Fibroblast of mammary gland (primary cell): ENCODE data around the gene FANCC.
"Not testable (repeated sequence)": the region's sequence is repeated elsewhere in the genome, so short reads cannot be mapped to it uniquely, and the experiment has no call there.

Experiments
- DNase-seq: peaks from one replicate; pipeline ENCODE4 v3.0.0-alpha.2; 2010; ENCODE audit warnings: low read depth
- H3K4me3 ChIP-seq: 2 replicates; pipeline ENCODE4 v1.5.1; 2011; ENCODE audit warnings: low read depth, mild to moderate bottlenecking, low read length, moderate library complexity; ENCODE audit not compliant: control insufficient read depth
- CTCF ChIP-seq: conservative IDR thresholded peaks from 2 replicates; pipeline ENCODE4 v1.5.1; 2011; ENCODE audit warnings: low read depth, low read length, inconsistent platforms; ENCODE audit not compliant: control insufficient read depth, insufficient read depth

FANCC gene

GRCh38 chr9:95302479-95302878, 15.0 kb downstream of the FANCC start:
- no peak for TF ChIP-seq CTCF
- H3K4me3 ChIP-seq = no peak overlapping the region
- DNase-seq = no peak

GRCh38 chr9:95297760-95298159, 19.7 kb downstream of the FANCC start:
- no peak overlapping the region for H3K4me3 ChIP-seq
- no peak for TF ChIP-seq CTCF
- no peak for DNase-seq

GRCh38 chr9:95297316-95297715, 20.2 kb downstream of the FANCC start:
- no peak for TF ChIP-seq CTCF
- no peak for DNase-seq
- H3K4me3 ChIP-seq = no peak overlapping the region

- no peak for DNase-seq
- H3K4me3 ChIP-seq = no peak overlapping the region
- no peak for TF ChIP-seq CTCF
Measured at GRCh38 chr9:95296761-95297160, 20.7 kb downstream of the FANCC start.

GRCh38 chr9:95293296-95293695, 24.2 kb downstream of the FANCC start:
- H3K4me3 ChIP-seq, DNase-seq: not testable (repeated sequence)

- H3K4me3 ChIP-seq = no peak overlapping the region
- no peak for TF ChIP-seq CTCF
- no peak for DNase-seq
Measured at GRCh38 chr9:95292226-95292625, 25.3 kb downstream of the FANCC start.

GRCh38 chr9:95286151-95286550, 31.4 kb downstream of the FANCC start:
- TF ChIP-seq CTCF = no peak
- no peak overlapping the region for H3K4me3 ChIP-seq
- peak; percentile 25 for DNase-seq
